MM.1S (cell line): ENCODE measurements around the gene EPB41.

ENCODE experiments used
- DNase-seq: peaks from one replicate; pipeline ENCODE4 v3.0.0-alpha.2; 2015
- H2AFZ ChIP-seq: fragments of 300-600 bp; sonication (generic); 2 replicates; pipeline ENCODE4 v1.6.0; 2016; ENCODE audit warnings: antibody characterized with exemption, low read length
- H3F3A ChIP-seq: fragments of 300-600 bp; sonication (generic); 2 replicates; pipeline ENCODE4 v1.6.1; 2016; ENCODE audit warnings: mild to moderate bottlenecking, antibody characterized with exemption, low read length, moderate library complexity, mixed read lengths; ENCODE audit not compliant: insufficient read depth
- H3K27ac ChIP-seq: fragments of 300-600 bp; sonication (generic); 2 replicates; pipeline ENCODE4 v1.5.1; 2016; ENCODE audit warnings: mild to moderate bottlenecking, low read length
- H3K27me3 ChIP-seq: fragments of 300-600 bp; sonication (generic); replicated peaks from 2 replicates; pipeline ENCODE4 v1.6.0; 2016; ENCODE audit warnings: low read length; ENCODE audit not compliant: insufficient read depth
- H3K36me3 ChIP-seq: fragments of 300-600 bp; sonication (generic); replicated peaks from 2 replicates; pipeline ENCODE4 v1.6.1; 2016; ENCODE audit warnings: mild to moderate bottlenecking, low read length, mixed read lengths; ENCODE audit not compliant: insufficient read depth
- H3K4me1 ChIP-seq: fragments of 300-600 bp; sonication (generic); 2 replicates; pipeline ENCODE4 v1.6.1; 2016; ENCODE audit warnings: low read length, mixed read lengths
- H3K4me2 ChIP-seq: fragments of 300-600 bp; sonication (generic); 2 replicates; pipeline ENCODE4 v1.6.0; 2016; ENCODE audit warnings: low read depth, low read length
- H3K4me3 ChIP-seq: fragments of 300-600 bp; sonication (generic); 2 replicates; pipeline ENCODE4 v1.5.1; 2016; ENCODE audit warnings: low read length, mixed read lengths
- H3K79me2 ChIP-seq: fragments of 300-600 bp; sonication (generic); 2 replicates; pipeline ENCODE4 v1.6.1; 2016; ENCODE audit warnings: mixed run types, low read length, mixed read lengths
- H3K9ac ChIP-seq: fragments of 300-600 bp; sonication (generic); 2 replicates; pipeline ENCODE4 v1.6.1; 2016; ENCODE audit warnings: low read length, mixed read lengths
- H3K9me2 ChIP-seq: fragments of 300-600 bp; sonication (generic); replicated peaks from 2 replicates; pipeline ENCODE4 v1.6.1; 2016; ENCODE audit warnings: mild to moderate bottlenecking, low read length, mixed read lengths; ENCODE audit not compliant: insufficient read depth
- H3K9me3 ChIP-seq: fragments of 300-600 bp; sonication (generic); replicated peaks from 2 replicates; pipeline ENCODE4 v1.6.1; 2016; ENCODE audit warnings: mild to moderate bottlenecking, low read length, mixed read lengths; ENCODE audit not compliant: insufficient read depth
- H4K20me1 ChIP-seq: fragments of 300-600 bp; sonication (generic); 2 replicates; pipeline ENCODE4 v1.6.1; 2016; ENCODE audit warnings: mild to moderate bottlenecking, low read length, moderate library complexity, mixed read lengths; ENCODE audit not compliant: insufficient read depth
- CTCF ChIP-seq: fragments of 300-600 bp; sonication (generic); IDR thresholded peaks from 2 replicates; pipeline ENCODE4 v1.5.1; 2016; ENCODE audit warnings: antibody characterized with exemption, low read length, mixed read lengths
- EZH2 ChIP-seq: fragments of 300-600 bp; sonication (generic); optimal IDR thresholded peaks from 2 replicates; pipeline ENCODE3; 2017; ENCODE audit warnings: low read depth, mild to moderate bottlenecking, antibody characterized with exemption, low read length, mixed read lengths
- EZH2phosphoT487 ChIP-seq: fragments of 300-600 bp; sonication (generic); IDR thresholded peaks from 2 replicates; pipeline ENCODE4 v1.6.1; 2018; ENCODE audit warnings: antibody characterized with exemption, low read length

EPB41 gene

GRCh38 chr1:28877132-28877781 is 37.1 kb upstream of the EPB41 start:
- Histone ChIP-seq H3K4me1 (peaks cover 6% of the 10 kb centered on the region; the same call in 1 of the 2 replicates), H3F3A (no peaks in the 10 kb centered on the region), H3K9me2 (no peaks in the 10 kb centered on the region), H3K36me3 (no peaks in the 10 kb centered on the region), H3K9me3 (no peaks in the 10 kb centered on the region), H3K9ac (no peak overlapping the region), H3K79me2 (no peaks in the 10 kb centered on the region), H3K27ac (no peak overlapping the region), H2AFZ (no peak overlapping the region), H3K4me3 (no peak overlapping the region), H3K27me3 (no peaks in the 10 kb centered on the region), H4K20me1 (no peaks in the 10 kb centered on the region), H3K4me2 (peak overlapping the region; percentile 1; the same call in 1 of the 2 replicates)
- DNase-seq: peak; percentile 83
- peak; percentile 94 for TF ChIP-seq CTCF
- TF ChIP-seq EZH2phosphoT487: no peak
- TF ChIP-seq EZH2: no peak

- TF ChIP-seq EZH2phosphoT487 (no peak), CTCF (no peak), EZH2 (no peak)
- peaks cover 6% of the 10 kb centered on the region; the same call in 1 of the 2 replicates for H3K4me1 ChIP-seq
- H4K20me1 ChIP-seq: no peaks in the 10 kb centered on the region
- peaks cover 4% of the 10 kb centered on the region; the same call in 1 of the 2 replicates for H3F3A ChIP-seq
- no peak overlapping the region for H3K4me2 ChIP-seq
- H2AFZ ChIP-seq: no peak overlapping the region
- no peaks in the 10 kb centered on the region for H3K9me2 ChIP-seq
- no peak for DNase-seq
- no peak overlapping the region for H3K27ac ChIP-seq
- no peak overlapping the region for H3K9ac ChIP-seq
- H3K79me2 ChIP-seq: no peaks in the 10 kb centered on the region
- no peak overlapping the region for H3K4me3 ChIP-seq
- no peaks in the 10 kb centered on the region for H3K27me3 ChIP-seq
- no peaks in the 10 kb centered on the region for H3K9me3 ChIP-seq
- H3K36me3 ChIP-seq: no peaks in the 10 kb centered on the region
These were observed 35.6 kb upstream of the EPB41 start for GRCh38 chr1:28878796-28879195.

- TF ChIP-seq EZH2phosphoT487: no peak
- peak; percentile 94 for TF ChIP-seq CTCF
- Histone ChIP-seq H3K9me2 (no peaks in the 10 kb centered on the region), H4K20me1 (no peaks in the 10 kb centered on the region), H3K36me3 (no peaks in the 10 kb centered on the region), H3K9ac (peak overlapping the region; percentile 2; the same call in 1 of the 2 replicates), H3K27me3 (no peaks in the 10 kb centered on the region), H3F3A (peaks cover 4% of the 10 kb centered on the region), H3K9me3 (no peaks in the 10 kb centered on the region), H3K4me1 (peaks cover 28% of the 10 kb centered on the region), H2AFZ (peak overlapping the region; percentile 84), H3K27ac (no peak overlapping the region), H3K4me2 (peak overlapping the region; percentile 58), H3K4me3 (no peak overlapping the region), H3K79me2 (peaks cover 2% of the 10 kb centered on the region)
- DNase-seq: peak; percentile 75
These were observed 32.2 kb upstream of the EPB41 start for GRCh38 chr1:28882009-28882628.
